DMS79 treated with DMSO at 0.1 percent for 48 hours (cell line): ENCODE measurements around the gene EPB42.
A peak's percentile ranks its signal among the peaks of the same experiment; 100 is the strongest.
"Not testable (repeated sequence)": the region's sequence is repeated elsewhere in the genome, so short reads cannot be mapped to it uniquely, and the experiment has no call there.

Experiments
- DNase-seq: peaks from one replicate; lab custom pipeline; 2025; lab: John Stamatoyannopoulos, UW

Gene EPB42

GRCh38 chr15:43185157-43186002 is 35.4 kb downstream of the EPB42 start, which contains the start of gene CCNDBP1:
Gene CCNDBP1, plus strand, starts transcription at chr15:43185403. Its CDS starts 96 bp downstream, at chr15:43185499.
- DNase-seq, result peak; percentile 36

DNA sequence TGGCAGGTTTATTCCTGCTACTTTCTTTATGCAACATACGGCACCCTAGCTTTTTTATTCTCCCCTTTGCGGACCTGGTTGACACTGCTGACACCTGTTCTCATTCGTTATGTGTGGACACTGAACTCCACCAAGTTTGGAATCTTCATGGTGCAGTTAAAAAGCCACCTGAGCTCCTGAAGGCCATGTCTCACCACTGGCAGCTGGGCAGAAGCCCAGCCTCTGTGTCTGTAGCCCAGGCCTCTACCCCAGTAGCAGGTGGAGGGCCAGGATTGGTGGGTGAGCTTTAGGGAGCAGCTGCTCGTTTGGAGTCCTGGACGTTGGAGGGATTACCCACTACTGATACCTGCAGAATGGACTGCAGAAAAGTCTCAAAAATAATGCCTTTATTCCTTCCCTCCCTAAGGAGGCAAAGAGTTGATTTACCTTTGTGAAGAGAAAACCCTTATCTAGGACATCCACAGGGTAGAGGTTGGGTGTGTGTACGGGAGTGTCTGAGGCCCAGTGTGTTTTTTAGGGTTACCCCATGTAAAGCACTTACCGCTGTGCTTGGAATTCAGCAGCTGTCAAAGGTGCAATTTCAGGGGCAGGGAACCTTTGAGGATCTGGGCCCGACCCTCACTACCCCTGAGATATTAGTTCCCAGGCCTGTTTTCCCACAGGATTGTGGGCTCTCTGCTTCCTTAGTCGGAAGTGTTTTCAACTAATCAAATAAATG is 36.3 kb downstream of the EPB42 start:
- DNase-seq, result no peak

GRCh38 chr15:43183270-43183669 is 37.5 kb downstream of the EPB42 start:
- DNase-seq, result no peak

DNA sequence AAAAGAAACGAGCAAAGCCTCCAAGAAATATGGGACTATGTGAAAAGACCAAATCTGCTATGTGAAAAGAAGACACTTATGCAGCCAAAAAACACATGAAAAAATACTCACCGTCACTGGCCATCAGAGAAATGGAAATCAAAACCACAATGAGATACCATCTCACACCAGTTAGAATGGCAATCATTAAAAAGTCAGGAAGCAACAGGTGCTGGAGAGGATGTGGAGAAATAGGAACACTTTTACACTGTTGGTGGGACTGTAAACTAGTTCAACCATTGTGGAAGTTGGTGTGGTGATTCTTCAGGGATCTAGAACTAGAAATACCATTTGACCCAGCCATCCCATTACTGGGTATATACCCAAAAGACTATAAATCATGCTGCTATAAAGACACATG is 43.7 kb downstream of the EPB42 start:
- not testable (repeated sequence) for DNase-seq

- DNase-seq, result not testable (repeated sequence)
Measured at GRCh38 chr15:43175656-43176309, 45.0 kb downstream of the EPB42 start.

- DNase-seq, result no peak
Measured at GRCh38 chr15:43169888-43170287, 50.9 kb downstream of the EPB42 start.

DNA sequence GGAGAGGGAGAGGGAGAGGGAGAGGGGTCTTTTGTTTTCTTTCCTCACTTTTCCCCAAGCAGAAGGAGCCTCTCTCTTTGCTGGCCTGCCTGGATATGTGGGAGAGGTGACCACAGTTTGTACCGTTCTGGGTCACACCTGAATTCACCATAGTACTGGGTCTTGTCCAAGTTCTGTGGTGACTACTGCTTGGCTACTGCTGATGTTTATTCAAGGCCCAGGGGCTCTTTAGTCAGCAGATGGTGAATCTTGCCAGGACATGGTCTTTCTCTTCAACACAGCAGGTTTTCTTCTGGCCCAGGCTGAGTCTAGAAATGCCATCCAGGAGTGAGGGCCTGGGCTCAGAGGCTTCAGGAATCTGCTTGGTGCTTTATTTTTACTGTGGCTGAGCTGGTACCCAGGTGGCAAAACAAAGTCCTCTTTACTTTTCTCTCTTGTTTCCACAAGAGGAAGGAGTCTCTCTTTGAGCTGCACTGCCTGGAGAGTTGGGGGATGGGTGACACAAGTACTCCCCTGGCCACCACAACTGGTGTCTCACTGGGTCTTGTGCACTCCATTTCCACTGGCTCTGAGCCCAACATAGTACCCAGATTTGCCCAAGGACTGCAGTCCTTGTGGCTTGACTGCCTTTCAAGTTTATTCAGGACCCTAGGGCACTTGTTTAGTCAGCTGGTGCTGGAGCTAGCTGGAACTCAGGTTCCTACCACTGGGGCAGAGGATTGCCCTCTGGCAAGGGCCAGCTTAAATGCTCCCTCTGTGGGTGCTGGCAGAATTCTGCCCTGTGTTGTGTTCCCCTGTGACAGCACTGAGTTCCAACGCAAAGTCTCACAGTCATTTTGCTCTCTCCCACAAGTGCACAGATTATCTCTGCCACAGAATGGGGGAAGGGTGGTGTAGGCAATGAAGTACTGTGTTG is 52.4 kb downstream of the EPB42 start:
- peak; percentile 7 for DNase-seq

DNA sequence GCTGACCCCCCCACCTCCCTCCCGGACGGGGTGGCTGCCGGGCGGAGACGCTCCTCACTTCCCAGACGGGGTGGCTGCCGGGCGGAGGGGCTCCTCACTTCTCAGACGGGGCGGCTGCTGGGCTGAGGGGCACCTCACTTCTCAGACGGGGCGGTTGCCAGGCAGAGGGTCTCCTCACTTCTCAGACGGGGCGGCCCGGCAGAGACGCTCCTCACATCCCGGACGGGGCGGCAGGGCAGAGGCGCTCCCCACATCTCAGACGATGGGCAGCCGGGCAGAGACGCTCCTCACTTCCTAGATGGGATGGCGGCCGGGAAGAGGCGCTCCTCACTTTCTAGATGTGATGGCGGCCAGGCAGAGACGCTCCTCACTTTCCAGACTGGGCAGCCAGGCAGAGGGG is 53.6 kb downstream of the EPB42 start:
- DNase-seq, result not testable (repeated sequence)

- no peak for DNase-seq
Measured at GRCh38 chr15:43165801-43166325, 55.0 kb downstream of the EPB42 start.

DNA sequence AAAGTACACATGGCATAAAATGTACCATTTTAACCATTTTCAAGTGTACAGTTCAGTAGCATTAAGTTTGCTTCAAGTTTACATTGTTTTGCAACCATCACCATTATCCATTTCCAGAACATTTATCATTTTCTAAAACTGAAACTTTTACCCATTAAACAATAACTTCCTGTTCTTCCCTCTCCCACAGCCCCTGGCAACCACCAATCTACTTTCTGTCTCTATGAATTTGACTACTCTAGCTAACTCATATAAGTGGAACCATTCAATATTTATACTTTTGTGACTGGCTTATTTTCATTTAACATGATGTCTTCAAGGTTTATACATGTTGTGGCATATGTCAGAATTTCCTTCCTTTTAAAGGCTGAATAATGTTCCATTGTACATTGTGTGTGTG is 67.5 kb downstream of the EPB42 start:
- no peak for DNase-seq

DNA sequence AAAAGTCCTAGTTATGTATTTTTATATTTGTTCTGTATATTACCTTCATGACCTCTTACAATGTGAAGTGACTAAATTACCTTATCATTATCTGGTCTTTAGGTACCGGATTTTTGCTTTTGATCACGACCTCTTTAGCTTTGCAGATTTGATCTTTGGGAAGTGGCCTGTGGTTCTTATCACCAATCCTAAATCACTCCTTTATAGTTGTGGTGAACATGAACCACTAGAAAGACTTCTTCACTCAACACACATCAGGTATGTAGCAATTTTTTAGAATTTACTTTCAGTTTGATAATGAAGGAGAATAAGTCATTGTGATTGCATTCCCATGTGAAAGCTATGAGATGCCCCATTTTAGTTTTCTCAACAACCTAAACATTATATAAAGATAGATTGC is 69.1 kb downstream of the EPB42 start:
- no peak for DNase-seq

DNA sequence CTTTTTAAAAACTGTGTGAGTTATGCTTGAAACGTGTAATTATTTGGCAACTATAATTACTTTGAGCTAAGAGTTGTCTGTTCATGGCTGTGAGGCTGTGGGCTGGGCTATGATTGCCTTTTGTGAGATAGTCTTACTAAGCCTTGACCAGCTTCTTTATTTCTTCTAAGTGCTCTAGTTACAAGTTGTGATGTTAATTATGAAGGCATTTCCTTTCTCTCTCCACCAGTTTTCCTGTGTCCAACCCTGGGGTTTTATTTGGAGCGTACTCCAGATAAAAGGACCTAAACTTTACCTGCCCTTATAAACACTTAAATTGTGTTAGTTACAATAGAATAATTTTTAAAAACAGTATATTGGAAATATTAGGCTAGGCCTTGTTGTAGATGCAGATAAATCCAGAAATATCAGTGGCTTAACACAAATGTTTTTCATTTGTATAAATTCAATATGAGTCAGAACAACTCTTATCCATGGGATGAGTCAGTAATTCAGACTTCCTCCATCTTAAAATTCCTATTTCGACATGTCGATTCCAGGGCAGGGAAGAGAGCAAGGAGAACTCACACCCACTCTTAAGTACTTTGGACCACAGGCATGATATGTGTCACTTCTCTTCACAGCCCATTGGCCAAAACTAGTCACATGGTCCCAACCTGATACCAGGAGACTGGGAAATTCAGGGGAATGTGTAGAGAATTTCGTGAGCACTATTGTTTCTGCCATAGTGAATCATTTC is 70.5 kb downstream of the EPB42 start:
- no peak for DNase-seq
